ENCODE data around the gene SBF2. TPM values are rescaled to one million over a fixed set of nuclear protein-coding genes. Genes with fewer than 3 reads are reported as not detected.

Gene SBF2
- total and polyA plus RNA-seq, 11 donors, result 10.4 to 33.9 (median 20.9) TPM

DNA sequence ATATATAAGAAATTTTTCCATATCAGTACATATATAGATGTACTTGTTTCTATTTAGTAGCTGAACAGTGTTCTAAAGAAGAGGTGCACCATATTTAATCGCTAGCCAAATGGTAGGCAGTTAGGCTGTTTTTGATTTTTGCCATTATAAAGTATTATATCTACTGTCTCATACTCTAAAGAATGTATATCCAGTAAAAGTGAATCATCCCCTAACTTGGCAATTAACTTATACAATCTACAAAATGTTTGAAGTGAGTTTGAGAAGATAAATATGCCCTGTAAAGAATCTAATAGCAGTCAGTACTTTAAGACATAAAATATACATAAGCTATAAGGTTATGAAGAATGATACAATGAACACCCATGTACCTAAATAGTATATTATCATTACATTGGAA is 338.6 kb downstream of the SBF2 start:
- Histone ChIP-seq H3K36me3 (peaks cover 0 to 29% (median 17%) of the 10 kb centered on the region in 9 donors), H3K4me1 (peaks cover 0 to 7% (median 0%) of the 10 kb centered on the region in 12 donors), H3K9me3 (no peaks in the 10 kb centered on the region), H3K27ac (no peak overlapping the region), H3K4me3 (no peak overlapping the region), H3K27me3 (no peaks in the 10 kb centered on the region)
- TF ChIP-seq, protein P1, sequence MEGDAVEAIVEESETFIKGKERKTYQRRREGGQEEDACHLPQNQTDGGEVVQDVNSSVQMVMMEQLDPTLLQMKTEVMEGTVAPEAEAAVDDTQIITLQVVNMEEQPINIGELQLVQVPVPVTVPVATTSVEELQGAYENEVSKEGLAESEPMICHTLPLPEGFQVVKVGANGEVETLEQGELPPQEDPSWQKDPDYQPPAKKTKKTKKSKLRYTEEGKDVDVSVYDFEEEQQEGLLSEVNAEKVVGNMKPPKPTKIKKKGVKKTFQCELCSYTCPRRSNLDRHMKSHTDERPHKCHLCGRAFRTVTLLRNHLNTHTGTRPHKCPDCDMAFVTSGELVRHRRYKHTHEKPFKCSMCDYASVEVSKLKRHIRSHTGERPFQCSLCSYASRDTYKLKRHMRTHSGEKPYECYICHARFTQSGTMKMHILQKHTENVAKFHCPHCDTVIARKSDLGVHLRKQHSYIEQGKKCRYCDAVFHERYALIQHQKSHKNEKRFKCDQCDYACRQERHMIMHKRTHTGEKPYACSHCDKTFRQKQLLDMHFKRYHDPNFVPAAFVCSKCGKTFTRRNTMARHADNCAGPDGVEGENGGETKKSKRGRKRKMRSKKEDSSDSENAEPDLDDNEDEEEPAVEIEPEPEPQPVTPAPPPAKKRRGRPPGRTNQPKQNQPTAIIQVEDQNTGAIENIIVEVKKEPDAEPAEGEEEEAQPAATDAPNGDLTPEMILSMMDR (IDR thresholded peaks at IDR 0.05), result no peak
- TF ChIP-seq POLR2A (IDR thresholded peaks at IDR 0.05), result no peak
- no peak for DNase-seq
- ATAC-seq, result no peak
- intact Hi-C loops (cut with DNase I), result no loop called here
- 96 to 100% (median 100%) methylated on average over 1 of the region's 1 CpG for WGBS, 4 donors

DNA sequence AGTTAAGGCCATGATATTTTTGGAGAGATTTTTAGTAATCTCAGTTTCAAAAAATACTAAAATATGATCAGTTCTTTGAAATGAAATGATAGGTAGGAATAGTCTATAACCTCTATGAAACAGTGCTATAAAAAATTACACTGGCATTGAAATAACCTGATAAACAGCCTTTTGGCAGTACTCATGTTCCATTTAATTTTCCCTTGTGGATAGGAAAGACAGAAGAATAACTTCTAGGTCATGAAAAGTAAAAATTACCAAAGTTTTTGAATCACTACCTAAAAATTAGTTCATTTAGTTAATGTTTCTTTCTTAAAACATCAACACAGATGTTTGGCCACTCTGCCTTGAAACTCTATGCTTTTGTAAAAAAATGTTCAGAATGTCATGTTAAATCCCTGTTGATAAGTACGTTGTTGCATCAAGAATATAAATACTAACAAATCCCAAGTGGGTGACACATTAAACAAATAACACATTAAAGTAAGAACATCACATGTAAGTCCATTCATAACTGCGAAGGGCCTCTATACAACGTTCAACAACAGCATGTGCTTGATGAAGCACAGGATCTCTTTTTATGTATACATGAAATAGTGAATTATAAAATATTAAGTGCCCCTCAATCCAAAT is 339.9 kb downstream of the SBF2 start:
- Histone ChIP-seq H3K27ac (no peak overlapping the region), H3K4me3 (no peak overlapping the region), H3K9me3 (no peaks in the 10 kb centered on the region), H3K27me3 (no peaks in the 10 kb centered on the region), H3K36me3 (peaks cover 0 to 17% (median 5%) of the 10 kb centered on the region in 9 donors), H3K4me1 (peaks cover 0 to 7% (median 0%) of the 10 kb centered on the region in 12 donors)
- DNase-seq, result no peak
- TF ChIP-seq POLR2A (IDR thresholded peaks at IDR 0.05), result no peak
- TF ChIP-seq, protein P1 (IDR thresholded peaks at IDR 0.05), result no peak
- ATAC-seq, result no peak
- intact Hi-C loops (cut with DNase I), result no loop called here
- 70 to 78% (median 76%) methylated on average over 3 of the region's 3 CpGs for WGBS, 4 donors

DNA sequence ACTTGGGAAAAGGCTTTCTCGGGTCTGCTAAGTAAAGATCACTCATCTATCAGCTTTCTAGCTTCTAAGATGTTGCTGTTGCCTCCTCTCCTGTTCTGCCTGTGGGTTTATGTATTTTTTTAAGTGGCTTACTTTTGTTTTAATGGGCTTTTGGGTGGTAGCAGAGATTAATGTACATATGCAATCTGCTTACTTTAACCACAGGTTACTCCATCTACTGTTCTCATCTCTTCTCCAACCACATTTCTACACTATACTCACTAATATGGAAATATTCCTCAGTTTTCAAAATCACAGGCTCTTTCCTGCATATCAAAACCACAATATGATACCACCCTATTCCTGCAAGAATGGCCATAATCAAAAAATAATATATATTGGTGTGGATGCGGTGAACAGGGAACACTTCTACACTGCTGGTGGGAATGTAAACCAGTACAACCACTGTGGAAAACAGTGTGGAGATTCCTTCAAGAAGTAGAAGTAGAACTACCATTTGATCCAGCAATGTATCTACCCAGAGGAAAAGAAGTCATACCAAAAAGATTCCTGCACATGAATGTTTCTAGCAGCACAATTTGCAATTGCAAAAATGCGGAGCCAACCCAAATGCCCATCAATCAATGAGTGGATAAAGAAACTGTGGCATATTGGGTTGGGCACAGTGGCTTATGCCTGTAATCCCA is 341.4 kb downstream of the SBF2 start:
- no peak overlapping the region for H3K27ac ChIP-seq

DNA sequence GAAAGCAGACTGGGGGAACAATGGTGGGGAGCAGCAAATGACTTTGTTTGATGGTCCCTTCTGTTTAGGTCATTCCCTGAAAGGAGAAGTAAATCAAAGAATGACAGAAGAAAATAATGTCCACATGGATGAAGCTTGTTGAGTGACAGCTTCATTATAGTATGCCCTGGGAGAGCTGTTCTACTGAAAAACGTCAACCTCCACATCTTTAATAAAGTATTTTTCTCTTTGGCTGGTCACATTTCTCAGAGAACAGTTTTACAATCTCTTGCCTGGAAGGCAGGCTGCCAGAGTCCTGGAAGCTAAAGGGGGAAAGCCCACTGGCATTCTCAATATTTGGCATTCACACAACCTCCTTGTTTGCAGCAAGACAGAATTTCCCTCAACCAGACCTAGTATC is 342.2 kb downstream of the SBF2 start:
- Histone ChIP-seq H3K27ac (no peak overlapping the region), H3K4me3 (no peak overlapping the region)

More for the DNA sequence above, 341.4 kb downstream of the SBF2 start:
- Histone ChIP-seq H3K27me3 (no peaks in the 10 kb centered on the region), H3K36me3 (peaks cover 0 to 10% (median 0%) of the 10 kb centered on the region in 9 donors), H3K4me1 (peaks cover 0 to 7% (median 0%) of the 10 kb centered on the region in 12 donors), H3K4me3 (no peak overlapping the region), H3K9me3 (no peaks in the 10 kb centered on the region)
- 92 to 98% (median 97%) methylated on average over 3 of the region's 3 CpGs for WGBS, 4 donors
- ATAC-seq, result no peak
- intact Hi-C loops (cut with DNase I), result no loop called here
- no peak for DNase-seq
- no peak for TF ChIP-seq POLR2A (IDR thresholded peaks at IDR 0.05)
- TF ChIP-seq, protein P1 (IDR thresholded peaks at IDR 0.05), result no peak

More for the DNA sequence above, 342.2 kb downstream of the SBF2 start:
- Histone ChIP-seq H3K9me3 (no peaks in the 10 kb centered on the region), H3K36me3 (peaks cover 0 to 4% (median 0%) of the 10 kb centered on the region in 9 donors), H3K27me3 (no peaks in the 10 kb centered on the region), H3K4me1 (peaks cover 0 to 7% (median 0%) of the 10 kb centered on the region in 12 donors)
- WGBS, 4 donors, result 14 to 30% (median 28%) methylated on average over 1 of the region's 1 CpG
- DNase-seq (no peak), ATAC-seq (no peak)
- intact Hi-C loops (cut with DNase I), result no loop called here
- TF ChIP-seq POLR2A (IDR thresholded peaks at IDR 0.05), result no peak
- TF ChIP-seq, protein P1 (IDR thresholded peaks at IDR 0.05), result no peak
